ENCODE measurements around the gene GTF2IRD1.
"Not testable (repeated sequence)": the region's sequence is repeated elsewhere in the genome, so short reads cannot be mapped to it uniquely, and the experiment has no call there.

GTF2IRD1 gene

GRCh38 chr7:74482197-74482467 lies 28.4 kb downstream of the GTF2IRD1 start:
- Mint-ChIP-seq H3K4me1 (peaks cover 73% of the 10 kb centered on the region), H3K9me3 (no peaks in the 10 kb centered on the region), H3K4me3 (no peak overlapping the region), H3K27ac (no peak overlapping the region), H3K27me3 (ENCODE audit: low read depth, poor library complexity) (no peaks in the 10 kb centered on the region), H3K36me3 (ENCODE audit: low read depth) (peaks cover 4% of the 10 kb centered on the region)
- DNase-seq = no peak
- TF ChIP-seq CTCF (IDR thresholded peaks at IDR 0.05) = no peak

- no peak for DNase-seq
- peaks cover 67% of the 10 kb centered on the region for H3K4me1 Mint-ChIP-seq
- H3K4me3 Mint-ChIP-seq = no peak overlapping the region
These were observed 29.1 kb downstream of the GTF2IRD1 start for GRCh38 chr7:74482629-74483401.

GRCh38 chr7:74483402-74484336 lies 30.0 kb downstream of the GTF2IRD1 start:
- no peak for DNase-seq
- Mint-ChIP-seq H3K27ac (peak overlapping the region; percentile 19), H3K4me3 (no peak overlapping the region), H3K4me1 (peaks cover 61% of the 10 kb centered on the region), H3K9me3 (no peaks in the 10 kb centered on the region), H3K27me3 (ENCODE audit: low read depth, poor library complexity) (no peaks in the 10 kb centered on the region), H3K36me3 (ENCODE audit: low read depth) (peaks cover 4% of the 10 kb centered on the region)
- TF ChIP-seq CTCF (IDR thresholded peaks at IDR 0.05) = no peak

More at GRCh38 chr7:74482629-74483401, 29.1 kb downstream of the GTF2IRD1 start:
- Mint-ChIP-seq H3K27me3 (ENCODE audit: low read depth, poor library complexity) (no peaks in the 10 kb centered on the region), H3K9me3 (no peaks in the 10 kb centered on the region), H3K27ac (peak overlapping the region; percentile 77), H3K36me3 (ENCODE audit: low read depth) (peaks cover 4% of the 10 kb centered on the region)
- TF ChIP-seq CTCF (IDR thresholded peaks at IDR 0.05) = no peak

- peaks cover under 1% of the 10 kb centered on the region for H3K9me3 Mint-ChIP-seq
- no peak for TF ChIP-seq CTCF (IDR thresholded peaks at IDR 0.05)
- H3K27ac Mint-ChIP-seq = no peak overlapping the region
- no peaks in the 10 kb centered on the region for H3K27me3 Mint-ChIP-seq (ENCODE audit: low read depth, poor library complexity)
- peaks cover 42% of the 10 kb centered on the region for H3K4me1 Mint-ChIP-seq
- peaks cover 7% of the 10 kb centered on the region for H3K36me3 Mint-ChIP-seq (ENCODE audit: low read depth)
- H3K4me3 Mint-ChIP-seq = no peak overlapping the region
- no peak for DNase-seq
These were observed 31.9 kb downstream of the GTF2IRD1 start for GRCh38 chr7:74485611-74486010.

- H3K27ac Mint-ChIP-seq; H3K4me3 Mint-ChIP-seq; H3K27me3 Mint-ChIP-seq (ENCODE audit: low read depth, poor library complexity); DNase-seq: not testable (repeated sequence)
- H3K4me1 Mint-ChIP-seq = peaks cover 13% of the 10 kb centered on the region
- peaks cover 26% of the 10 kb centered on the region for H3K9me3 Mint-ChIP-seq
- H3K36me3 Mint-ChIP-seq (ENCODE audit: low read depth) = peaks cover 32% of the 10 kb centered on the region
These were observed 34.9 kb downstream of the GTF2IRD1 start for GRCh38 chr7:74488518-74489030.

Measured in nephron progenitor cell (in vitro differentiated cells).